Ammon's horn (tissue), 1 donor: ENCODE results near the gene F2RL3.
"Not testable (repeated sequence)": the region's sequence is repeated elsewhere in the genome, so short reads cannot be mapped to it uniquely, and the experiment has no call there.

ENCODE experiments used
- DNase-seq: peaks from one replicate; pipeline ENCODE4 v3.0.0-alpha.2; 2016; ENCODE audit warnings: low spot score

The F2RL3 gene

DNA sequence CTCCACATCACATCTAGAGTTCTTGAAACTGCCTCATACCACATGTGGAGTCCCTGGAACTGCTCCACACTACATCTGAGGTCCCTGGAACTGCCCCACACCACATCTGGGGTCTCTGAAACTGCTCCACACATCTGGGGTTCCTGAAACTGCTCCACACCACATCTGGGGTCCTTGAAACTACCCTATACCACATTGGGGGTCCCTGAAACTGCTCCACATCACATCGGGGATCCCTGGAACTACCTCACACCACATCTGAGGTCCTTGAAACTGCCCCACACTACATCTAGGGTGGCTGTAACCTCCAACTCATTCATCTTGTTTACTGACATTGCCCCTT lies 33.8 kb downstream of the F2RL3 start:
- DNase-seq = no peak

DNA sequence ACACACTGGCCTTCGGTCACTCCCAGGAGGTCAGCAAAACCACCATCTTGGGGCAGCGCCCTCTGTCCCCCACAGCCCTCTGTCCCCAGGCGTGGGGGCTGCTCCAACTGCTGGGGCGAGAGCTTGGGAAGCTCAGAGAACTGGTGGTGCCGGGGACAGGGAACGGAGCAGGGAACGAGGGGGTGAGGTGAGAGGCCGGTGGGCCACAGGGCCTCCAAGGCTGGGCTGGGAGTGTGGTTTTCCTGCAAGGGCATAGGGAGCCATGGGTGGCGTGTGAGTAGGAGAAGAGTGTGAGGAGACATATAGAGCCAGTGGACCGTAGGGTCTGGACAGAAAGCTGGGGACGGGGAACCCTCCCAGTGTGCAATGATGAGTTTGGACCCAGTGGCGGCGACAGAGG lies 34.1 kb downstream of the F2RL3 start:
- no peak for DNase-seq

DNA sequence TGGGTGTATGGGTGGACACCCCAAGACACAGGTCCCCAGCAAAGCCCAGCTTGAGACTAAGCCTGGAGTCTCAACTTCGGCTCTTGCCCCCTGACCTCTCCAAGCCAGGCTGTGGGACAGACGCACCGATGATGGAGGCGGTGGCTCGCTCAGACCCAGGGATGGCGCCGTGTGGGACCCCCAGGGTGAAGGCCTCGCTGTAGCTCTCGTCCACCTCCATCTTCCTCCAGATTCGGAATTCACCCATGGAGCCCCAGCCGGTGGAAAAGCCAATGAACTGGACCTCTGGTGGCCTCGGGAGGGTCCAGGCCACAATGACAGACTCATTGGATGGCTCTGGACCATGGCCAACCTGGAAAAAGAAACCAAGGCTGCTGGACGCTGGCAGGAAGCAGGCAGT lies 39.1 kb downstream of the F2RL3 start:
- no peak for DNase-seq

DNA sequence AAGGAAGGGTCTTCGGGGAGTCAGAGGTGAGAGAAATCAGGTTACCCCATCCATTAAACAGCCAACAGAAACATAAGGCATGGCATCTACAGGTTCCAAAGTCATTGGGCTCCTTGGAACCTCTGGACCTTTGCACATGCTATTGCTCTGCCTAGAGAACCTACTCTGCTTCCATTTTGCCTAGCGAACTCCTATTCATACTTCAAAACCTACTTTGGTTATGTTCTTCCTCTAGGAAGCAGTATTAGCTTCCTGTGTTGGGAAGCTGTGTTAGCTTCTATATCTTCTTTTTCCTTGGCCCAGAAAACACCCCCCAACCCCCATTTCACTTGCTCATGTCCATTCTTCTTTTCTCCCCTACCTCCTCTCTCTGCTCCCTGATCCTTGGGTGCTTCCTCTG lies 39.6 kb downstream of the F2RL3 start:
- no peak for DNase-seq

DNA sequence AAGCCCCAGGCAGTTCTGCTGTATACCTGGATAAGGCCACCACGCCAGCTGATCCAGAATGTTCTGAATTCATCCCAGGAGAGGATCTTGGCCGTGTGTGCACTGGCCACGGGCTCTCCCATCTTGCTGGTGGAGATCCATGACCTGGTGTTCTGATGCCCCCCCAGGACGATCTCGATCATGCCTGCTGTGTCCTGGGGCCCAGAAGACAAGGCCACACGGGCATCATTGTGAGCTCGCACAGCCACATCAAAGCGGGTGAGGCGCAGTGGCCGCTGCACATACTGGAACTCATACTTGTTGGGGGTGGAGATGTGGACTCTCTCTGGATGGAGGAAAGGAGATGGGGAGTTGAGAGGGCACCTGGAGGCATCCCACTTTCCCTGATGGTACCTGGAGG lies 40.1 kb downstream of the F2RL3 start:
- DNase-seq = no peak

DNA sequence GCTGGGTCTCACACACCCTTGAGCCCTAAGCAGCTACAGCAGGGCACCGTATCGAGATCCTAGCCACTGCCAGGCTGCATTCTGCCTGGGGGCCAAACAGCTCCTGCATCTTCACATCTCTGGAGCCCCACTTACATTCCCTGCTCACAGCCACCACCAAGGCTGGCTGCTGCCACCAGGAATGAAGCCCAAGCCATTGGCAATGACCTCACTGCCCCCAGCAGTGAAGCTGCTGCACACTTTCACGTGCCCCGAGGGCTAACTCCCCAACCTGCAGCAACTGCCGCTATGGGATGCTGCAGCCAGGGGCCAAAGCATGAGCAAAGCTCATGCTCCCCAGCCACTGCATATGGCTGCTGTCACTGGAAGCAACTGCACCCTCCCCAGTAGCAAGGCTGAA lies 42.0 kb downstream of the F2RL3 start:
- no peak for DNase-seq

DNA sequence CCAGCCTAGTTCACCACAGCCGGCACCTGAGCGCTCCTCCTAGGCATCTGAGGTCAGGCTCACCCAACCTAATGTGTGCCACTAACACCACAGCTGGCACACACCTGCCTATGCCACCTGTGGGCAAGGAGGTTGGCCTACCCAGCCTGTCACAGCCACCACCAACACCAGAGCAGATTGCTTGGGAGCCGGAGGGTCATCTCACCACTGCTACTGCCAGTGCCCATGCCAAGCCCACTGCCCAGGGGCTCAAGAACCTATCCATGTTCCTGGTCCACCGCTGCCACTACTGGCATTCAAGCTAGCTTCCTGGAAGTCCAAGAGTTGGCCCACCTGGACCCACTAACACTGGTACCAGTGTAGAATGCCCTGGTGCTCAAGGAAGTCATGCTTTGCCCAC lies 42.5 kb downstream of the F2RL3 start:
- DNase-seq = no peak

DNA sequence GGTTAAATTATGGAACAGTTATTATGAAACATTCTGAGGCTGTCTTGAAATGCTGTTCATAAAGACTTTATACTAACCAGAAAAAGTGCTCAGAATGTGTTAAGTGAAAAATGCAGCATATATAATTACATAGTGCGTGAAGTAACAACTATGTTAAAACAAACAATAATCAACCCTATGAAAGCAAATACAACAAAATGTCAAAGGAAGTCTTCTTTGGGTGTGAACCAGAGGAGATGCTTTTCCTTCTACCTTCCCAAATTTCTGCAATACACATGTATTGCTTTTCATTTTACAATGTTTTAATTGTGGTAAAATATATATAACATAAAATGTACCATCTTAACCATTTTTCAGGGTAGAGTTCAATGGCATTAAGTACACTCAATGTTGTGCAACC lies 45.7 kb downstream of the F2RL3 start:
- no peak for DNase-seq

DNA sequence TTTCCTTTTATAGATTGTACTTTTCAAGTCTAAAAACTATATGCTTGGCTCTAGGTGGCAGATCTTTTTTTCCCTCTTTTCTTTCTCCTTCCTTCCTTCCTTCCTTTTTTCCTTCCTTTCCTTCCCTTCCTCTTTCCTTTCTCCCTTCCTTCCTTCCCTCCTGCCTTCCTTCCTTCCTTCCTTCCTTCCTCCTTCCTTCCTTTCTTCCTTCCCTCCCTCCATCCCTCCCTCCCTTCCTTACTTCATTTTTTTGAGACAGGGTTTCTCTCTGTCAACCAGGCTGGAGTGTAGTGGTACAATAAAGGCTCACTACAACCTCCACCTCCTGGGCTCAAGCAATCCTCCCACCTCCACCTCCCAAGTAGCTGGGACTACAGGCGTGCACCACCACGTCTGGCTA lies 48.1 kb downstream of the F2RL3 start:
- no peak for DNase-seq

DNA sequence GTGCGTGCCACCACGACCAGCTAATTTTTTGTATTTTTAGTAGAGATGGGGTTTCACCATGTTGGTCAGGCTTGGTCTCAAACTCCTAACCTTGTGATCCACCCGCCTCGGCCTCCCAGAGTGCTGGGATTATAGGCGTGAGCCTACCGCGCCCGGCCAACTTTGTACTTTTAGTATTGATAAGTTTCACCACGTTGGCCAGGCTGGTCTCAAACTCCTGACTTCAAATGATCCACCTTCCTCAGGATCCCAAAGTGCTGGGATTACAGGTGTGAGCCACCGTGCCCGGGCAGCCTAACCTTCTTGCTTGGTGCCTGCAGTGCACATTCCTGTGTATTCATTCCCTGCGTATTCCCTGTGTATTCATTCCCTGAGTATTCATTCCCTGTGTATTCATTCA lies 49.0 kb downstream of the F2RL3 start:
- not testable (repeated sequence) for DNase-seq

DNA sequence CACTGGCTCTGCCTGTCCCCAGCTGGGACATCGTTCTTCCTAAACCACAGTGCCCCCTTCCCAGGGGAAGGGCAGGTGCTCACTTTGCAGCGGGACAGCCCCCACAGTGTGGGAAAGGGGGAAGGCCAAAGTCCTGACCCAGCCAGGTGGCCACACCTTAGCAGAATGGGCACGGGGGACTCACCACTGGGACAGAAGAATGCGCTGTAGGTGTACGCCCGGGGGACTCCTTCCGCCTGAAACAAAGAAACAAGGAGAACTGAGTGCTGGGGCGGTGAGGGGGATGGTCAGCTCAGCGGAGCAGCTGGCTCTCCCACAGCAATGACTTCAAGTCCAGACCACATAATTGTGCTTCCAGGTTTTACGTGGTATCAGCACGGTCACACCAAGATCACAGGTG lies 49.4 kb downstream of the F2RL3 start:
- DNase-seq = no peak

DNA sequence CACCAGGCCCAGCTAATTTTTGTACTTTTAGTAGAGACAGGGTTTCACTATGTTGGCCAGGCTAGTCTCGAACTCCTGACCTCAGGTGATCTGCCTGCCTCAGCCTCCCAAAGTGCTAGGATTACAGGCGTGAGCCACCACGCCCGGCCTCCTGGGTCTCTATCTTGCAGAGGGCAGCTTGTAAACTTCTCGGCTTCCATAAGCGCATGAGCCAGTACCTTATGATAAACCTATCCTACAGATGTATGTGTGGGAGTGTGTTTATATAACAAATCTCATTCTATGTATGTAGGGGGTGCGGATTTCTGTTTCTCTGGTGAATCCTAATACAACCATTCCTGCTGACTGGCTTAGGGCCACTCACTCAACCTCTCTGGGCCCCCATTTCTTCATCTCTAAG lies 51.3 kb downstream of the F2RL3 start:
- DNase-seq = not testable (repeated sequence)

DNA sequence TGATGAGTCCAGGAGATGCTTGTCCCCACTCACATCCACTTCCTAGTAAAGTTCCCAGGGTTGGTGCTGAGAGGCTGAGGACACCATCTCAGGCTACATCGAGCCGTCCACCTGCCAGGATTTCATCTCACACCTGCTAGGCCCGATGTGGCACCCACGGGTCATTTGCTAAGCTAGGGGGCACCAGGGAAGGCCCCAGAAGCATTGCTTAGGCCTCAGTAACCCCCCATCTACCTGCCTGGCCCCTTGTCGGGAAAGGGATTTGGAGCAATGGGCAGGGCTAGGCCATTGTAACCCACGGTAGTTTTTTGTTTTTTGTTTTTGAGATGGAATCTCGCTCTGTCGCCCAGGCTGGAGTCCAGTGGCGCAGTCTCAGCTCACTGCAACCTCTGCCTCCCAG lies 51.8 kb downstream of the F2RL3 start:
- no peak for DNase-seq
